Measurements from ENCODE around the gene LSM3. TPM values are rescaled to one million over a fixed set of nuclear protein-coding genes. Genes with fewer than 3 reads are reported as not detected.
A peak's percentile ranks its signal among the peaks of the same experiment; 100 is the strongest.

The LSM3 gene
- total and polyA plus RNA-seq, 2 experiments from 2014 or later, result 5.9 to 32.2 TPM

DNA sequence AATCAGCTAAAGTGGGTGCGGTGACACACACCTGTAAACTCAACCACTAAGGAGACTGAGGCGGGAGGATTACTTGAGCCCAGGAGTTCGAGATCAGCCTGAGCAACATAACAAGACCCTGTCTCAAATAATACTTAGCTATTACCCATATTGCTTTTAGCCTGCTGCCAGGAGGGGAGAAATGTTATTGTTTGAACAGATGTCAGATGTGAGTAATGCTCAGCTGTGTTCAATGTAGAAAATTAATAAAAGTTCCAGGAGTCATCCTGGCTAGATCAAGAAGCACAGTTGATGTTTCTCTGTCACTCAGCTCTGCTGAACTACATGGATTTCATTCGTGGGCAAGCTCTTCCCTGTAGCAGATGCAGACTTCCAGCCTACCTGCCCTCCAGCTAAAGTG lies 22.2 kb downstream of the LSM3 start:
- Histone ChIP-seq H3K36me3 (peaks cover 12% of the 10 kb centered on the region), H3K4me1 (ENCODE audit: low read depth) (peaks cover 15% of the 10 kb centered on the region), H3K9me3 (ENCODE audit: low read depth) (no peaks in the 10 kb centered on the region), H3K27ac (no peak overlapping the region), H3K4me3 (no peak overlapping the region), H3K27me3 (no peaks in the 10 kb centered on the region)
- TF ChIP-seq, protein P1, sequence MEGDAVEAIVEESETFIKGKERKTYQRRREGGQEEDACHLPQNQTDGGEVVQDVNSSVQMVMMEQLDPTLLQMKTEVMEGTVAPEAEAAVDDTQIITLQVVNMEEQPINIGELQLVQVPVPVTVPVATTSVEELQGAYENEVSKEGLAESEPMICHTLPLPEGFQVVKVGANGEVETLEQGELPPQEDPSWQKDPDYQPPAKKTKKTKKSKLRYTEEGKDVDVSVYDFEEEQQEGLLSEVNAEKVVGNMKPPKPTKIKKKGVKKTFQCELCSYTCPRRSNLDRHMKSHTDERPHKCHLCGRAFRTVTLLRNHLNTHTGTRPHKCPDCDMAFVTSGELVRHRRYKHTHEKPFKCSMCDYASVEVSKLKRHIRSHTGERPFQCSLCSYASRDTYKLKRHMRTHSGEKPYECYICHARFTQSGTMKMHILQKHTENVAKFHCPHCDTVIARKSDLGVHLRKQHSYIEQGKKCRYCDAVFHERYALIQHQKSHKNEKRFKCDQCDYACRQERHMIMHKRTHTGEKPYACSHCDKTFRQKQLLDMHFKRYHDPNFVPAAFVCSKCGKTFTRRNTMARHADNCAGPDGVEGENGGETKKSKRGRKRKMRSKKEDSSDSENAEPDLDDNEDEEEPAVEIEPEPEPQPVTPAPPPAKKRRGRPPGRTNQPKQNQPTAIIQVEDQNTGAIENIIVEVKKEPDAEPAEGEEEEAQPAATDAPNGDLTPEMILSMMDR (IDR thresholded peaks at IDR 0.05; ENCODE audit: low read depth, low read length), result no peak
- no peak for DNase-seq (ENCODE audit: low read depth in 1 of 2, low spot score in 1 of 2)

DNA sequence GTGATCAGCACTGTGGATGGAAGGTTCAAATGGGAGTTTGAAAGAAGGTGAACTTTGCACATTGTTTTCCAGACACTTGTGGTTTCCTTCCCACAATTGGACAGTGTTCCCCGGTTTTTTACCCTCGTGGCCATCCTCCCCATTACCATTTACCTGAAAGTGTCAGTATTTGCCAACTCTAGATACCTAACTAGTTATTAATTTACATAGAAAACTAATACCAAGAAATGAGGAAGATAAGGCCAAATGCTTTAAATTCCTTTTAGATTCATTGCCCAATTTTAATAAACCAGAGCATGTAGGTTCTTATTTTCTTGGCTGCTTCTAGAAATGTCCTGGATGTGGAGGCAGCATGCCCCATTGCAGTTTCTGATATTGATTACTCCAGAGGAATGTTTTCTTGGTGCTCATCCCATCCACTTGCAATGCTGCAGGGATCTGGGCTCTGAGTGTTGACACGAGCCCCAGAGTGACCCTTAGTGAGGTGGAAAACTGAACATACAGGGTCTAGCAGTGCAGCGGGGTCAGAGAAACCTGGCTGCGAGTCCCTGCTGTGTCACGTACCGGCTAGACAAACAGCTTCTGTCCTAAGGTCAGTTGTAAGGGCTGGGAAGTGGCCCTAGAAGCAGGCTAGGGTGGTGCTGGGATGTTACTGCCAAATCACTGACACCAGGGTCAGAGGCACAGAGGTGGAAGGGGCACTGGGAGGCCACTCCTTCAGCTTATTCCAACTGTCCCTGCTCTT lies 23.5 kb downstream of the LSM3 start:
- no peaks in the 10 kb centered on the region for H3K27me3 ChIP-seq
- H3K4me1 ChIP-seq (ENCODE audit: low read depth), result peaks cover 15% of the 10 kb centered on the region
- H3K27ac ChIP-seq, result no peak overlapping the region
- DNase-seq (ENCODE audit: low read depth in 1 of 2, low spot score in 1 of 2), result peak in 1 of 2 donors; percentile 11
- TF ChIP-seq, protein P1 (IDR thresholded peaks at IDR 0.05; ENCODE audit: low read depth, low read length), result no peak
- no peaks in the 10 kb centered on the region for H3K9me3 ChIP-seq (ENCODE audit: low read depth)
- H3K4me3 ChIP-seq, result no peak overlapping the region
- peaks cover 12% of the 10 kb centered on the region for H3K36me3 ChIP-seq

DNA sequence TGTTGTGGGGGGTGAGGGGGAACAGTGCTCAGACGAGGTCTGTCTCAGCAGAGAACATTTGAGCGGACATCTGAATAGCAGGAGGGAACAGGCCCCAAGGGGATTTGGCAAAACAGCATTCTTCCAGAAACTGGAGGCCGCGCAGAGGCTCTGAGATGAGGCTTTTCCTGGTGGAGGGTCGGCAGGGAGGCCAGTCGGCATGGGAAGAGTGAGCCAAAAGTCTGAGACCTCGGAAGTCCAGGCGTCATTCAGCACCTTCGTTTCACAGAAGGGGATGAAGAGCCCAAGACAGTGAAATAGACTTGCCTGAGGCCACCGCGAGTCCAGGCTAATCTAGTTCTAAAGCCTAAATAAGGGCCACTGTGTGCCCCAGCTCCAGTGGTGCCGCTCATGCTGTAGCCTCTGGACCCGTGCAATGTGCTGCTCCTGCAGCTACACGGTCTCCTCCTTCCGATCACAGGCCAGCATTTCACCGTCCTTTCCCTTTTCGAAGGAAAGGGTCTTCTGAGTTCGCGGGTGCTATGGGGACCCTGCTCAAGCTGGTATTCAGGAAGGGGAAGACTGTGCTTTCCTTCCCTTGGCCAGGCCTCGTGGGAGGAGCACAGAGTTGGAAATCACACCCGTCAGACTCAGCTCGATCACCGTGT lies 24.4 kb downstream of the LSM3 start:
- H3K4me1 ChIP-seq (ENCODE audit: low read depth), result peaks cover 15% of the 10 kb centered on the region
- H3K27ac ChIP-seq, result no peak overlapping the region
- DNase-seq (ENCODE audit: low read depth in 1 of 2, low spot score in 1 of 2), result no peak
- TF ChIP-seq, protein P1 (IDR thresholded peaks at IDR 0.05; ENCODE audit: low read depth, low read length), result no peak
- H3K36me3 ChIP-seq, result peaks cover 10% of the 10 kb centered on the region
- no peaks in the 10 kb centered on the region for H3K9me3 ChIP-seq (ENCODE audit: low read depth)
- no peak overlapping the region for H3K4me3 ChIP-seq
- no peaks in the 10 kb centered on the region for H3K27me3 ChIP-seq

DNA sequence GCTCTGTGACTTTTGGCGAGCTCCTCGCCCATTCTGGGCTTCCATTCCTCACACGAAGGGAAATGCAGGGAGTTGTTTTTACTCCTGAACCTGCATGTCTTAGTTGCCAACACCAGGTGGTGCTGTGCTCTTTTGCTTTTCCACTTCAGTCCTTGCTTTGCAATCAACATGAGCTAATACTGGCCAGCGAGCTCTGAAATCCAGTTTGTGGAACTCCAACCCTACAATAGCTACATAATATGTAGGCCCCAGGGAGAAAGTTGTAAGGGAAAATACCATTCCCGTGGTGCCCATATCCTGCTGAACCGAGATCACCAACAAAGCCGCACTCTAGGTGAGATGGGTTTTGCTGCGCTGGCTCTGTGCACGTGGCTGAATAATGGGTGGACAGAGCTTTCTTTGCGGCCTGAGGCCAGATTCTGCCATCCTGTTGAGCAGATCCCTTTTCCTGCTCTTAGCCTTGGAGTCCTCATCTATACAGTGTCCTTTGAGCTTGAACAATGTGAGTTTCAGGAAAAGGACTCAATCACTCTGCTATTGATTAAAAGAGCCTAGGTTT lies 25.0 kb downstream of the LSM3 start:
- H3K4me1 ChIP-seq (ENCODE audit: low read depth), result peaks cover 15% of the 10 kb centered on the region
- no peaks in the 10 kb centered on the region for H3K27me3 ChIP-seq
- H3K27ac ChIP-seq, result no peak overlapping the region
- peaks cover 5% of the 10 kb centered on the region for H3K36me3 ChIP-seq
- H3K9me3 ChIP-seq (ENCODE audit: low read depth), result no peaks in the 10 kb centered on the region
- TF ChIP-seq, protein P1 (IDR thresholded peaks at IDR 0.05; ENCODE audit: low read depth, low read length), result peak; percentile 90
- peak; percentile 79 to 91 for DNase-seq (ENCODE audit: low read depth in 1 of 2, low spot score in 1 of 2)
- H3K4me3 ChIP-seq, result no peak overlapping the region

DNA sequence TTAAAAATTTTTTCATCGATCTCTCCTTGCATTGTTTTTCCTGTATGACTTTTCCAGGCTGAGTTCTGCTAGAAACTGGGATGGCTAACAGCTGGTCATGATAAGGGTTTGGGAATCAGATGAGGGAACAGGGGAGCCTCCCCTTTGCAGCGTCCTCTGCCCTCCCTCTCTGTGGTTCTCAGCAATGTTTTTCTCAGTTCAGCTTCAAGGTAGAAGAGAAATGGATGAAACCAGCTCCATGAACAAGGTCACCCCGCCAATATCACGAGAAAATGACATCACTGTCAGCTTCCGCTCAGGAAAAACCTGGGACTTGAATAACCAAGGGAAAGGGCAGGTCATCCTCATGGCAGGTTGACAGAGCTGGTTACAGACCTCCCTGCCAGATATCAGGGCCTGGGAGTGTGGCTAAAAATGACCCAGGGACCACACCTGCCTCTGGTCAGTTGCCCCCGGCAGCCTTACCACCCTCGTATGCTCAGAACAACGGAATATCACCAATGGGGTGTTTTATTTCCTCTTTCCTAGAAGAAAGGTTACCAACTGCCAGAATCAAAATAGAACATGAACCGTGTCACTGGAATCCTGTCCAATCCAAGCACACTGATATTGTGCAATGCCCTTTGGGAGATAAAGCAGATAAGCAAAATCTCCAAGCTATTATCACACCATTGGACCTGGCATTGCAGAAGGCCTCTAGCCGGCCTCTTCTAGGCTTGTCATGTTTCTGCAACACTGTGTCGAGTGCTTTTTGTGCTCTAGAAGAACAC lies 26.1 kb downstream of the LSM3 start:
- peak; percentile 14 to 67 for DNase-seq (ENCODE audit: low read depth in 1 of 2, low spot score in 1 of 2)
- H3K27ac ChIP-seq, result peak overlapping the region; percentile 49

More for the DNA sequence above, 26.1 kb downstream of the LSM3 start:
- H3K36me3 ChIP-seq, result no peaks in the 10 kb centered on the region
- TF ChIP-seq, protein P1 (IDR thresholded peaks at IDR 0.05; ENCODE audit: low read depth, low read length), result no peak
- H3K4me1 ChIP-seq (ENCODE audit: low read depth), result peaks cover 15% of the 10 kb centered on the region
- no peak overlapping the region for H3K4me3 ChIP-seq
- no peaks in the 10 kb centered on the region for H3K27me3 ChIP-seq
- H3K9me3 ChIP-seq (ENCODE audit: low read depth), result no peaks in the 10 kb centered on the region

Data from cardiac muscle cell (in vitro differentiated cells and primary cell).